Neural progenitor cell (in vitro differentiated cells): ENCODE data around the gene CTSF. TPM values are rescaled to one million over a fixed set of nuclear protein-coding genes. Genes with fewer than 3 reads are reported as not detected.
"Not testable (repeated sequence)": the region's sequence is repeated elsewhere in the genome, so short reads cannot be mapped to it uniquely, and the experiment has no call there.

Experiments used
- DNase-seq: peaks from one replicate; pipeline ENCODE4 v3.0.0-alpha.2; 2016; ENCODE audit warnings: low spot score
- H2AFZ ChIP-seq: fragments of 200-600 bp; sonication (generic); replicated peaks from 2 replicates; pipeline ENCODE4 v1.6.1; 2016; ENCODE audit warnings: antibody characterized with exemption
- H3F3A ChIP-seq: fragments of 200-600 bp; sonication (generic); 2 replicates; pipeline ENCODE4 v1.6.1; 2016; ENCODE audit warnings: antibody characterized with exemption, low read depth
- H3K27ac ChIP-seq: fragments of 200-600 bp; sonication (generic); 2 replicates; pipeline ENCODE4 v1.5.1; 2016; ENCODE audit warnings: mild to moderate bottlenecking
- H3K27me3 ChIP-seq: fragments of 200-600 bp; sonication (generic); 2 replicates; pipeline ENCODE4 v1.6.1; 2016; ENCODE audit warnings: mild to moderate bottlenecking, moderate library complexity
- H3K36me3 ChIP-seq: fragments of 200-600 bp; sonication (generic); 2 replicates; pipeline ENCODE4 v1.5.1; 2016
- H3K4me1 ChIP-seq: fragments of 200-600 bp; sonication (generic); 2 replicates; pipeline ENCODE4 v1.6.1; 2016; ENCODE audit warnings: mixed run types
- H3K4me2 ChIP-seq: fragments of 200-600 bp; sonication (generic); 2 replicates; pipeline ENCODE4 v1.6.1; 2016
- H3K4me3 ChIP-seq: fragments of 200-600 bp; sonication (generic); 2 replicates; pipeline ENCODE4 v1.5.1; 2016
- H3K79me2 ChIP-seq: fragments of 200-600 bp; sonication (generic); 2 replicates; pipeline ENCODE4 v1.6.1; 2016; ENCODE audit warnings: low read depth
- H3K9ac ChIP-seq: fragments of 200-600 bp; sonication (generic); 2 replicates; pipeline ENCODE4 v1.6.1; 2016
- H3K9me3 ChIP-seq: fragments of 200-600 bp; sonication (generic); 2 replicates; pipeline ENCODE4 v1.5.1; 2016; ENCODE audit warnings: low read depth
- H4K20me1 ChIP-seq: fragments of 200-600 bp; sonication (generic); 2 replicates; pipeline ENCODE4 v1.6.1; 2016; ENCODE audit warnings: low read depth
- H3K27ac Mint-ChIP-seq: 3 replicates; pipeline ENCODE4 v1.8.0; 2021; ENCODE audit warnings: mixed read lengths
- H3K27me3 Mint-ChIP-seq: 2 replicates; pipeline ENCODE4 v1.8.0; 2022; ENCODE audit warnings: low read depth, mild to moderate bottlenecking, inconsistent platforms, moderate library complexity, mixed read lengths; ENCODE audit not compliant: insufficient read depth
- H3K36me3 Mint-ChIP-seq: 3 replicates; pipeline ENCODE4 v1.8.0; 2021; ENCODE audit warnings: mixed read lengths
- H3K4me1 Mint-ChIP-seq: 3 replicates; pipeline ENCODE4 v1.8.0; 2021; ENCODE audit warnings: mixed read lengths
- H3K4me3 Mint-ChIP-seq: 3 replicates; pipeline ENCODE4 v1.8.0; 2021; ENCODE audit warnings: mild to moderate bottlenecking, moderate library complexity, mixed read lengths
- H3K9me3 Mint-ChIP-seq: 3 replicates; pipeline ENCODE4 v1.8.0; 2020; ENCODE audit warnings: mixed read lengths
- EZH2 ChIP-seq: fragments of 200-600 bp; sonication (generic); IDR thresholded peaks from 2 replicates; pipeline ENCODE4 v1.6.1; 2017; ENCODE audit warnings: antibody characterized with exemption, mild to moderate bottlenecking, moderate library complexity
- EZH2phosphoT487 ChIP-seq: fragments of 200-600 bp; sonication (generic); IDR thresholded peaks from 2 replicates; pipeline ENCODE4 v1.6.1; 2017; ENCODE audit warnings: antibody characterized with exemption
- total RNA-seq: library from RNA; depleted of rRNA; stranded (reverse); fragments of >200 nt; gene quantifications from 2 replicates; pipeline ENCODE4 v1.2.3, GENCODE V29; 2015; ENCODE audit warnings: low replicate concordance
- TF ChIP-seq, protein P1 (sequence below): fragments of 200-600 bp; sonication (generic); IDR thresholded peaks from 2 replicates; pipeline ENCODE4 v1.5.1; 2017; ENCODE audit warnings: antibody characterized with exemption, mild to moderate bottlenecking

The CTSF gene
- total RNA-seq, 1 donor from 2014 or later: not detected

DNA sequence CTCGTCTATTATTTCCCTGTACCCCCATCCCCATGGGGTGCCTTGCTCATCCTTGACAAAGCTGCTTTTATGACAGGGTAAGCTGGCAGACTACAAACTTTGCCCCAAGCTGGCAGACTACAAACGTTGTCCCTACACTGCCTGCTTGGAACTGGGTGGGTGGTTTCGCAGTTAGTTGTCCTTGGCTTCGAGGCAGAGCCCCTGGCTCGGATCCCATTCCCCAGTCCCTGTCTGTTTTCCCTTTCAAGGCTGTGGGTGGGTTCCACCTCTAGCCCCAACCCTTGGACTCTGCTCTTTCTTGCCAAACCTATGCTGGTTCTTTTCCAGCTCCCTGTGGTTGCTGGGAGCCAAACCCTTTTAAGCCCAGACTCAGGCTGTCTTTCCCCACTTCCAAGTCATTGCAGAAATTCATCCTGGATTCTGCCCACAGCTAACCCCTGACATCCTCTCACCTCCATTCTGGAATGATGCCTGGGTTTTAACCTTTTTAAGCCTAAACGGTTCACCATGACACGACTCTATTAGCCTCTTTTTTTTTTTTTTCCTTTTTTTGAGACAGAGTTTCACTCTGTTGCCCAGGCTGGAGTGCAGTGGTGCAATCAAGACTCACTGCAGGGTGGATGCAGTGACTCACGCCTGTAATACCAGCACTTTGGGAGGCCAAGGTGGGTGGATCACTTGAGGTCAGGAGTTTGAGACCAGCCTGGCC lies 38.9 kb upstream of the CTSF start:
- TF ChIP-seq EZH2 (no peak), EZH2phosphoT487 (no peak)
- TF ChIP-seq, protein P1, sequence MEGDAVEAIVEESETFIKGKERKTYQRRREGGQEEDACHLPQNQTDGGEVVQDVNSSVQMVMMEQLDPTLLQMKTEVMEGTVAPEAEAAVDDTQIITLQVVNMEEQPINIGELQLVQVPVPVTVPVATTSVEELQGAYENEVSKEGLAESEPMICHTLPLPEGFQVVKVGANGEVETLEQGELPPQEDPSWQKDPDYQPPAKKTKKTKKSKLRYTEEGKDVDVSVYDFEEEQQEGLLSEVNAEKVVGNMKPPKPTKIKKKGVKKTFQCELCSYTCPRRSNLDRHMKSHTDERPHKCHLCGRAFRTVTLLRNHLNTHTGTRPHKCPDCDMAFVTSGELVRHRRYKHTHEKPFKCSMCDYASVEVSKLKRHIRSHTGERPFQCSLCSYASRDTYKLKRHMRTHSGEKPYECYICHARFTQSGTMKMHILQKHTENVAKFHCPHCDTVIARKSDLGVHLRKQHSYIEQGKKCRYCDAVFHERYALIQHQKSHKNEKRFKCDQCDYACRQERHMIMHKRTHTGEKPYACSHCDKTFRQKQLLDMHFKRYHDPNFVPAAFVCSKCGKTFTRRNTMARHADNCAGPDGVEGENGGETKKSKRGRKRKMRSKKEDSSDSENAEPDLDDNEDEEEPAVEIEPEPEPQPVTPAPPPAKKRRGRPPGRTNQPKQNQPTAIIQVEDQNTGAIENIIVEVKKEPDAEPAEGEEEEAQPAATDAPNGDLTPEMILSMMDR: no peak
- Mint-ChIP-seq H3K4me3 (no peak overlapping the region), H3K27ac (no peak overlapping the region), H3K4me1 (no peaks in the 10 kb centered on the region), H3K9me3 (no peaks in the 10 kb centered on the region), H3K27me3 (no peaks in the 10 kb centered on the region), H3K36me3 (peaks cover 13% of the 10 kb centered on the region)
- H3F3A ChIP-seq: peaks cover 11% of the 10 kb centered on the region
- no peaks in the 10 kb centered on the region for H4K20me1 ChIP-seq
- H3K27me3 ChIP-seq: no peaks in the 10 kb centered on the region
- H3K9me3 ChIP-seq: no peaks in the 10 kb centered on the region
- H3K4me3 ChIP-seq: no peak overlapping the region
- no peak overlapping the region for H3K4me2 ChIP-seq
- H3K36me3 ChIP-seq: no peaks in the 10 kb centered on the region
- no peak for DNase-seq
- H3K9ac ChIP-seq: no peak overlapping the region
- H2AFZ ChIP-seq: no peak overlapping the region
- no peaks in the 10 kb centered on the region for H3K79me2 ChIP-seq
- H3K27ac ChIP-seq: no peak overlapping the region
- H3K4me1 ChIP-seq: no peaks in the 10 kb centered on the region

GRCh38 chr11:66606608-66607007 lies 38.2 kb upstream of the CTSF start:
- not testable (repeated sequence) for H3K4me2 ChIP-seq, H3K4me3 Mint-ChIP-seq, H3K4me3 ChIP-seq, H3K27ac Mint-ChIP-seq, H4K20me1 ChIP-seq, H3K4me1 Mint-ChIP-seq, H3K27ac ChIP-seq, H2AFZ ChIP-seq, H3K9me3 ChIP-seq, H3K9ac ChIP-seq, H3K27me3 Mint-ChIP-seq, H3K9me3 Mint-ChIP-seq, H3K27me3 ChIP-seq, H3K36me3 ChIP-seq, H3K4me1 ChIP-seq, H3K79me2 ChIP-seq, DNase-seq
- H3F3A ChIP-seq: peaks cover 11% of the 10 kb centered on the region
- H3K36me3 Mint-ChIP-seq: peaks cover 17% of the 10 kb centered on the region

- Mint-ChIP-seq H3K27ac (no peak overlapping the region), H3K4me1 (peaks cover 10% of the 10 kb centered on the region), H3K36me3 (peaks cover 13% of the 10 kb centered on the region), H3K27me3 (no peaks in the 10 kb centered on the region), H3K9me3 (no peaks in the 10 kb centered on the region), H3K4me3 (no peak overlapping the region)
- H3K9me3 ChIP-seq: no peaks in the 10 kb centered on the region
- DNase-seq: no peak
- H3K4me2 ChIP-seq: no peak overlapping the region
- no peaks in the 10 kb centered on the region for H3K27me3 ChIP-seq
- H3K4me3 ChIP-seq: no peak overlapping the region
- no peaks in the 10 kb centered on the region for H3K4me1 ChIP-seq
- no peak overlapping the region for H3K9ac ChIP-seq
- no peak overlapping the region for H2AFZ ChIP-seq
- H3K36me3 ChIP-seq: no peaks in the 10 kb centered on the region
- no peaks in the 10 kb centered on the region for H3K79me2 ChIP-seq
- TF ChIP-seq, protein P1: no peak
- TF ChIP-seq EZH2phosphoT487: no peak
- H3K27ac ChIP-seq: no peak overlapping the region
- no peaks in the 10 kb centered on the region for H4K20me1 ChIP-seq
- no peaks in the 10 kb centered on the region for H3F3A ChIP-seq
These were observed 35.7 kb upstream of the CTSF start for GRCh38 chr11:66604155-66604554.

DNA sequence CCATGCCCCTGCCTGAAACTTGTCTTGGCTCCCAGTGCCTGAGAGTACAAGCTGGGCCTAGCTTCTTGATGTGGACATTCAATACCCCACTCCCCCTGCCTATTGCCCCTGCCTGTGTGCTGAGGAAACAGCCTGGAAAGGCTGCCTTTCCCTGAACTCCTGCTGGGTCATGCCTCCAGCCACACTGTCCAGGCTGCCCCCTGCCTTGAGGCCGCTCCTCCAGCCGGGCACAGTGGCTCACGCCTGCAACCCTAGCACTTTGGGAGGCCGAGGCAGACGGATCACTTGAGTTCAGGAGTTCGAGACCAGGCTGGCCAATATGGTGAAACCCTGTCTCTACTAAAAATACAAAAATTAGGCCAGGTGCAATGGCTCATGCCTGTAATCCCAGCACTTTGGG lies 34.7 kb upstream of the CTSF start:
- no peaks in the 10 kb centered on the region for H3K9me3 ChIP-seq
- Mint-ChIP-seq H3K4me3 (no peak overlapping the region), H3K9me3 (no peaks in the 10 kb centered on the region), H3K27ac (no peak overlapping the region), H3K4me1 (peaks cover 10% of the 10 kb centered on the region), H3K27me3 (no peaks in the 10 kb centered on the region), H3K36me3 (peaks cover 13% of the 10 kb centered on the region)
- H3K36me3 ChIP-seq: no peaks in the 10 kb centered on the region
- H2AFZ ChIP-seq: no peak overlapping the region
- no peak overlapping the region for H3K27ac ChIP-seq
- H3K4me2 ChIP-seq: no peak overlapping the region
- H3K4me1 ChIP-seq: no peaks in the 10 kb centered on the region
- no peak for DNase-seq
- H4K20me1 ChIP-seq: no peaks in the 10 kb centered on the region
- H3K4me3 ChIP-seq: no peak overlapping the region
- no peaks in the 10 kb centered on the region for H3K79me2 ChIP-seq
- no peaks in the 10 kb centered on the region for H3F3A ChIP-seq
- TF ChIP-seq EZH2 (no peak), EZH2phosphoT487 (no peak)
- TF ChIP-seq, protein P1: no peak
- H3K9ac ChIP-seq: no peak overlapping the region
- H3K27me3 ChIP-seq: no peaks in the 10 kb centered on the region
